OCI-LY7 (cell line): ENCODE data around the gene GALNT9. TPM values are rescaled to one million over a fixed set of nuclear protein-coding genes. Genes with fewer than 3 reads are reported as not detected.
"Not testable (repeated sequence)": the region's sequence is repeated elsewhere in the genome, so short reads cannot be mapped to it uniquely, and the experiment has no call there.

Experiments used
- BruUV-seq: library from RNA; stranded (reverse); fragments of 400-500 nt; replicated peaks from 2 replicates; lab custom pipeline; 2021; lab: Mats Ljungman, UMichigan
- CTCF ChIA-PET: fragments of 300-600 bp; sonication (Branson Sonifier 250); formaldehyde crosslinking; loops from one replicate; lab custom pipeline; 2022; ENCODE audit warnings: antibody characterized with exemption; ENCODE audit not compliant: unreplicated experiment; lab: Charles Lee
- POLR2A ChIA-PET: fragments of 300-600 bp; sonication (Branson Sonifier 250); formaldehyde crosslinking; loops from one replicate; lab custom pipeline; 2022; ENCODE audit warnings: antibody characterized with exemption; lab: Charles Lee
- DNase-seq: peaks from one replicate; pipeline ENCODE4 v3.0.0-alpha.2; 2015; ENCODE audit warnings: low spot score
- H2AFZ ChIP-seq: fragments of 200-600 bp; sonication (generic), shearing (Covaris generic); 2 replicates; pipeline ENCODE4 v1.6.1; 2014; ENCODE audit warnings: mild to moderate bottlenecking, antibody characterized with exemption, low read length, moderate library complexity
- H3K27ac ChIP-seq: fragments of 200-600 bp; sonication (generic); 2 replicates; pipeline ENCODE4 v1.5.1; 2014; ENCODE audit warnings: mixed run types, low read depth, mild to moderate bottlenecking, moderate library complexity, low read length, inconsistent platforms; ENCODE audit not compliant: poor library complexity, severe bottlenecking
- H3K36me3 ChIP-seq: fragments of 200-600 bp; sonication (generic); 2 replicates; pipeline ENCODE4 v1.6.1; 2014; ENCODE audit warnings: mild to moderate bottlenecking, antibody characterized with exemption, low read length, moderate library complexity, mixed read lengths; ENCODE audit not compliant: insufficient read depth
- H3K4me1 ChIP-seq: fragments of 200-600 bp; sonication (generic); 2 replicates; pipeline ENCODE4 v1.5.1; 2014; ENCODE audit warnings: mild to moderate bottlenecking, low read length; ENCODE audit not compliant: insufficient read depth, poor library complexity, severe bottlenecking
- H3K4me2 ChIP-seq: fragments of 200-600 bp; sonication (generic); 2 replicates; pipeline ENCODE4 v1.6.1; 2014; ENCODE audit warnings: mild to moderate bottlenecking, low read length
- H3K4me3 ChIP-seq: fragments of 200-600 bp; sonication (generic); 2 replicates; pipeline ENCODE4 v1.5.1; 2014; ENCODE audit warnings: mild to moderate bottlenecking, low read depth, low read length; ENCODE audit not compliant: poor library complexity, severe bottlenecking
- H3K79me2 ChIP-seq: fragments of 200-600 bp; sonication (generic); 2 replicates; pipeline ENCODE4 v1.6.1; 2016; ENCODE audit warnings: low read depth, mild to moderate bottlenecking, low read length, moderate library complexity, mixed read lengths; ENCODE audit not compliant: insufficient read depth
- H3K9me2 ChIP-seq: fragments of 200-600 bp; sonication (generic); 2 replicates; pipeline ENCODE4 v1.6.1; 2016; ENCODE audit warnings: mild to moderate bottlenecking, low read length, mixed read lengths; ENCODE audit not compliant: insufficient read depth
- H3K9me3 ChIP-seq: fragments of 200-600 bp; sonication (generic); 2 replicates; pipeline ENCODE4 v1.6.1; 2014; ENCODE audit warnings: mild to moderate bottlenecking, mixed run types, low read length, mixed read lengths
- H4K20me1 ChIP-seq: fragments of 200-600 bp; sonication (generic); 2 replicates; pipeline ENCODE4 v1.6.1; 2014; ENCODE audit warnings: mild to moderate bottlenecking, antibody characterized with exemption, low read length, moderate library complexity, mixed read lengths; ENCODE audit not compliant: insufficient read depth
- CTCF ChIP-seq: fragments of 200-600 bp; sonication (generic); conservative IDR thresholded peaks from 2 replicates; pipeline ENCODE4 v1.5.1; 2014; ENCODE audit warnings: mild to moderate bottlenecking, antibody characterized with exemption, low read length, moderate library complexity, mixed read lengths
- EZH2phosphoT487 ChIP-seq: fragments of 200-600 bp; sonication (generic); IDR thresholded peaks from 2 replicates; pipeline ENCODE4 v1.6.1; 2018; ENCODE audit warnings: low read depth, borderline replicate concordance, mild to moderate bottlenecking, mixed run types, antibody characterized with exemption, low read length, moderate library complexity, mixed read lengths
- intact Hi-C: fragments of 100-400 bp; cut with micrococcal nuclease; formaldehyde crosslinking; loops from one replicate; pipeline ENCODE4 v1.10.0; 2022; ENCODE audit not compliant: unreplicated experiment
- total RNA-seq, 2 experiments: library from RNA; depleted of rRNA in 1 of 2; stranded (reverse); fragments of >200 nt in 1 of 2; shearing (Covaris generic) in 1 of 2; gene quantifications; 2 replicates each; pipeline ENCODE4 v1.2.3, GENCODE V29; 2014 to 2022

Gene GALNT9
- total RNA-seq, 2 experiments from 2014 or later = 0.28 TPM; not detected in 1

- Histone ChIP-seq H3K27ac (no peak overlapping the region), H2AFZ (0 out of 2 replicates have a peak overlapping the region, but pooled peaks have one; percentile 31), H3K4me3 (no peak overlapping the region), H3K79me2 (no peaks in the 10 kb centered on the region), H3K9me2 (no peaks in the 10 kb centered on the region), H3K4me1 (peaks cover 9% of the 10 kb centered on the region), H3K36me3 (no peaks in the 10 kb centered on the region), H3K4me2 (peak overlapping the region; percentile 9; the same call in 1 of the 2 replicates), H3K9me3 (peaks cover 9% of the 10 kb centered on the region; the same call in 1 of the 2 replicates), H4K20me1 (no peaks in the 10 kb centered on the region)
- POLR2A ChIA-PET = no interaction called here
- no peak for DNase-seq
- no TSS peak for BruUV-seq
- intact Hi-C loops = no loop called here
- CTCF ChIA-PET = no interaction called here
- TF ChIP-seq CTCF = no peak
Observed at GRCh38 chr12:132222808-132223173, 106.6 kb downstream of the GALNT9 start.

- Histone ChIP-seq H3K9me3 (peaks cover 9% of the 10 kb centered on the region; the same call in 1 of the 2 replicates), H3K4me2 (peak overlapping the region; percentile 9; the same call in 1 of the 2 replicates), H3K9me2 (no peaks in the 10 kb centered on the region), H3K4me3 (no peak overlapping the region), H4K20me1 (no peaks in the 10 kb centered on the region), H3K4me1 (peaks cover 9% of the 10 kb centered on the region), H3K36me3 (no peaks in the 10 kb centered on the region), H2AFZ (0 out of 2 replicates have a peak overlapping the region, but pooled peaks have one; percentile 31), H3K79me2 (no peaks in the 10 kb centered on the region), H3K27ac (peak overlapping the region; percentile 14)
- TF ChIP-seq CTCF (no peak), EZH2phosphoT487 (no peak)
- ChIA-PET CTCF (no interaction called here), POLR2A (no interaction called here)
- DNase-seq = peak; percentile 75
- intact Hi-C loops = no loop called here
- BruUV-seq = no TSS peak
Observed at GRCh38 chr12:132222096-132222807, 107.1 kb downstream of the GALNT9 start.

- H3K27ac ChIP-seq, H3K9me2 ChIP-seq, H2AFZ ChIP-seq, POLR2A ChIA-PET, H3K4me3 ChIP-seq, BruUV-seq, H3K4me2 ChIP-seq, CTCF ChIA-PET, H3K9me3 ChIP-seq, H4K20me1 ChIP-seq, DNase-seq, H3K4me1 ChIP-seq, H3K36me3 ChIP-seq, H3K79me2 ChIP-seq: not testable (repeated sequence)
- intact Hi-C loops = loop anchor here (1.0 kb wide), 1 partner anchor 65 kb away; no protein-coding TSS in a partner anchor
Observed at GRCh38 chr12:132219761-132220160, 109.6 kb downstream of the GALNT9 start.
